HEK293 (cell line): Measurements from ENCODE around the gene NMNAT2.

Source experiments
- GLIS1 ChIP-seq: fragments of 450-650 bp; formaldehyde crosslinking; IDR thresholded peaks from 2 replicates; pipeline ENCODE4 v1.5.1; 2016; ENCODE audit warnings: missing biosample characterization, missing genetic modification characterization
- SETDB1 ChIP-seq: IDR thresholded peaks from one replicate; pipeline ENCODE4 v1.6.1; 2017; ENCODE audit warnings: mild to moderate bottlenecking, low read length, moderate library complexity, mixed read lengths; ENCODE audit not compliant: insufficient read length
- ZBTB7A ChIP-seq: fragments of 450-650 bp; formaldehyde crosslinking; IDR thresholded peaks from 2 replicates; pipeline ENCODE4 v1.5.1; 2016; ENCODE audit warnings: low read depth, missing biosample characterization, missing genetic modification characterization
- ZFP41 ChIP-seq: fragments of 450-650 bp; formaldehyde crosslinking; IDR thresholded peaks from 2 replicates; pipeline ENCODE4 v1.5.1; 2016; ENCODE audit warnings: missing biosample characterization, missing genetic modification characterization, borderline replicate concordance
- ZFP69B ChIP-seq: fragments of 450-650 bp; formaldehyde crosslinking; IDR thresholded peaks from 2 replicates; pipeline ENCODE4 v1.5.1; 2016; ENCODE audit warnings: missing biosample characterization, missing genetic modification characterization
- ZNF10 ChIP-seq: fragments of 450-650 bp; formaldehyde crosslinking; IDR thresholded peaks from 2 replicates; pipeline ENCODE4 v1.5.1; 2017; ENCODE audit warnings: missing biosample characterization, missing genetic modification characterization
- ZNF121 ChIP-seq: fragments of 450-650 bp; formaldehyde crosslinking; IDR thresholded peaks from 2 replicates; pipeline ENCODE4 v1.5.1; 2016; ENCODE audit warnings: missing biosample characterization, missing genetic modification characterization
- ZNF174 ChIP-seq: fragments of 450-650 bp; formaldehyde crosslinking; IDR thresholded peaks from 2 replicates; pipeline ENCODE4 v1.5.0; 2017; ENCODE audit warnings: missing biosample characterization, mild to moderate bottlenecking, missing genetic modification characterization
- ZNF26 ChIP-seq: fragments of 450-650 bp; formaldehyde crosslinking; IDR thresholded peaks from 2 replicates; pipeline ENCODE4 v1.5.1; 2016; ENCODE audit warnings: missing biosample characterization, missing genetic modification characterization
- ZNF311 ChIP-seq: fragments of 450-650 bp; formaldehyde crosslinking; IDR thresholded peaks from 2 replicates; pipeline ENCODE4 v1.5.1; 2017; ENCODE audit warnings: missing biosample characterization, missing genetic modification characterization, borderline replicate concordance
- ZNF548 ChIP-seq: fragments of 450-650 bp; formaldehyde crosslinking; IDR thresholded peaks from 2 replicates; pipeline ENCODE4 v1.5.1; 2016; ENCODE audit warnings: missing biosample characterization, missing genetic modification characterization
- ZNF623 ChIP-seq: fragments of 450-650 bp; formaldehyde crosslinking; IDR thresholded peaks from 2 replicates; pipeline ENCODE4 v1.5.1; 2016; ENCODE audit warnings: missing biosample characterization, missing genetic modification characterization
- TF ChIP-seq, protein P1 (sequence below): fragments of 450-650 bp; formaldehyde crosslinking; IDR thresholded peaks from 2 replicates; pipeline ENCODE4 v1.5.1; 2016; ENCODE audit warnings: missing biosample characterization, missing genetic modification characterization
- TF ChIP-seq, protein P2 (sequence below): fragments of 450-650 bp; formaldehyde crosslinking; IDR thresholded peaks from 2 replicates; pipeline ENCODE4 v1.5.1; 2017; ENCODE audit warnings: missing biosample characterization, mild to moderate bottlenecking, missing genetic modification characterization, moderate library complexity

DNA sequence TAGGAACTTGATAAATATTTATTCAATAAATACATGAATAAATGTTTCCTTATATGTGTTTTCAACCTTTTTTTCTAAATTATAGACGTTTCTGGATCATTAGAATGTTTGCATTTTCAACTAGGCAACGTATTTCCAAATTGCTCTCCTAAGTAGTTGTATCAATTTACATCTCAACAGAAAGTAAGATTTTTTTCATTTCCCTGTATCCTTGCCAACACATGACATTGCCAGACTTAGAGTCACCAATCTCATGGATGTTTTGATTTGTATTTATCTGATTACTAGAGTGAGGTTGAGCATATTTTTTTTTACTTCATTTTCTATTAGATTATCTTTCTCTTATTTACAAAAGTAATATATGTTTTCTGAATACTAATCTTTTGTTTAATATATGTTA lies 31.9 kb upstream of the NMNAT2 start:
- no peak for TF ChIP-seq ZNF548 (tag by site-specific recombination)
- TF ChIP-seq, protein P1, sequence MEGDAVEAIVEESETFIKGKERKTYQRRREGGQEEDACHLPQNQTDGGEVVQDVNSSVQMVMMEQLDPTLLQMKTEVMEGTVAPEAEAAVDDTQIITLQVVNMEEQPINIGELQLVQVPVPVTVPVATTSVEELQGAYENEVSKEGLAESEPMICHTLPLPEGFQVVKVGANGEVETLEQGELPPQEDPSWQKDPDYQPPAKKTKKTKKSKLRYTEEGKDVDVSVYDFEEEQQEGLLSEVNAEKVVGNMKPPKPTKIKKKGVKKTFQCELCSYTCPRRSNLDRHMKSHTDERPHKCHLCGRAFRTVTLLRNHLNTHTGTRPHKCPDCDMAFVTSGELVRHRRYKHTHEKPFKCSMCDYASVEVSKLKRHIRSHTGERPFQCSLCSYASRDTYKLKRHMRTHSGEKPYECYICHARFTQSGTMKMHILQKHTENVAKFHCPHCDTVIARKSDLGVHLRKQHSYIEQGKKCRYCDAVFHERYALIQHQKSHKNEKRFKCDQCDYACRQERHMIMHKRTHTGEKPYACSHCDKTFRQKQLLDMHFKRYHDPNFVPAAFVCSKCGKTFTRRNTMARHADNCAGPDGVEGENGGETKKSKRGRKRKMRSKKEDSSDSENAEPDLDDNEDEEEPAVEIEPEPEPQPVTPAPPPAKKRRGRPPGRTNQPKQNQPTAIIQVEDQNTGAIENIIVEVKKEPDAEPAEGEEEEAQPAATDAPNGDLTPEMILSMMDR (tag by site-specific recombination): no peak
- TF ChIP-seq SETDB1: no peak
- no peak for TF ChIP-seq ZBTB7A
- no peak for TF ChIP-seq ZFP41 (tag by site-specific recombination)
- TF ChIP-seq ZNF121: no peak
- TF ChIP-seq ZNF311 (tag by site-specific recombination): no peak
- TF ChIP-seq ZNF174: no peak
- TF ChIP-seq GLIS1 (tag by site-specific recombination): no peak
- TF ChIP-seq ZNF10 (tag by site-specific recombination): no peak
- no peak for TF ChIP-seq ZNF26 (tag by site-specific recombination)
- no peak for TF ChIP-seq ZNF623 (tag by site-specific recombination)
- TF ChIP-seq, protein P2, sequence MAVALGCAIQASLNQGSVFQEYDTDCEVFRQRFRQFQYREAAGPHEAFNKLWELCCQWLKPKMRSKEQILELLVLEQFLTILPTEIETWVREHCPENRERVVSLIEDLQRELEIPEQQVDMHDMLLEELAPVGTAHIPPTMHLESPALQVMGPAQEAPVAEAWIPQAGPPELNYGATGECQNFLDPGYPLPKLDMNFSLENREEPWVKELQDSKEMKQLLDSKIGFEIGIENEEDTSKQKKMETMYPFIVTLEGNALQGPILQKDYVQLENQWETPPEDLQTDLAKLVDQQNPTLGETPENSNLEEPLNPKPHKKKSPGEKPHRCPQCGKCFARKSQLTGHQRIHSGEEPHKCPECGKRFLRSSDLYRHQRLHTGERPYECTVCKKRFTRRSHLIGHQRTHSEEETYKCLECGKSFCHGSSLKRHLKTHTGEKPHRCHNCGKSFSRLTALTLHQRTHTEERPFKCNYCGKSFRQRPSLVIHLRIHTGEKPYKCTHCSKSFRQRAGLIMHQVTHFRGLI (tag by site-specific recombination): no peak
- TF ChIP-seq ZFP69B (tag by site-specific recombination): no peak
